Breast epithelium (tissue), 4 donors: ENCODE results near the gene HGS. TPM values are rescaled to one million over a fixed set of nuclear protein-coding genes. Genes with fewer than 3 reads are reported as not detected.

Experiments used
- DNase-seq, 2 donors: peaks; one replicate each; pipeline ENCODE4 v3.0.0-alpha.2; 2019; ENCODE audit warnings: low spot score in 2 of 2
- H3K27ac ChIP-seq, 2 donors: fragments of 200-600 bp; sonication (generic) in 1 of 2; one replicate each; pipeline ENCODE4 v1.5.1; 2016 to 2019; ENCODE audit warnings: mild to moderate bottlenecking in 1 of 2
- H3K27me3 ChIP-seq, 2 donors: fragments of 200-600 bp; sonication (generic) in 1 of 2; one replicate each; pipeline versions ENCODE4 v1.5.1 to v1.6.0; 2017 to 2019; ENCODE audit warnings: control low read depth in 1 of 2, mild to moderate bottlenecking in 1 of 2
- H3K36me3 ChIP-seq: fragments of 200-600 bp; one replicate; pipeline ENCODE4 v1.5.1; 2019
- H3K4me1 ChIP-seq, 2 donors: fragments of 200-600 bp; sonication (generic); one replicate each; pipeline ENCODE4 v1.5.1; 2016 to 2019; ENCODE audit warnings: control low read depth in 1 of 2
- H3K4me3 ChIP-seq, 3 donors: fragments of 200-600 bp; sonication (generic); 1 replicate in 2 of 3; 2 replicates in 1 of 3; pipeline ENCODE4 v1.5.1; 2016 to 2019; ENCODE audit warnings: mild to moderate bottlenecking in 3 of 3, moderate library complexity in 2 of 3
- H3K9me3 ChIP-seq, 2 donors: fragments of 200-600 bp; sonication (generic) in 1 of 2; one replicate each; pipeline ENCODE4 v1.5.1; 2016 to 2019; ENCODE audit warnings: control low read depth in 1 of 2
- CTCF ChIP-seq, 3 donors: fragments of 450-650 bp; IDR thresholded peaks; one replicate each; pipeline ENCODE4 v1.5.1; 2016 to 2017; ENCODE audit warnings: antibody characterized with exemption in 3 of 3, mild to moderate bottlenecking in 3 of 3, moderate library complexity in 3 of 3
- POLR2A ChIP-seq: fragments of 450-650 bp; IDR thresholded peaks from one replicate; pipeline ENCODE4 v1.6.1; 2016; ENCODE audit warnings: antibody characterized with exemption, mild to moderate bottlenecking, moderate library complexity
- POLR2AphosphoS5 ChIP-seq, 3 donors: sonication (generic); formaldehyde crosslinking; IDR thresholded peaks; one replicate each; pipeline ENCODE4 v1.6.1; 2017; ENCODE audit warnings: antibody characterized with exemption in 3 of 3
- intact Hi-C: fragments of 100-400 bp; cut with DNase I; formaldehyde crosslinking; loops from one replicate; pipeline ENCODE4 v1.15.1; 2023; ENCODE audit warnings: low total_unique reads
- total RNA-seq, 3 donors: library from RNA; depleted of rRNA; stranded (reverse); fragments of >200 nt; gene quantifications; one replicate each; pipeline ENCODE4 v1.1.0, GENCODE V29; 2016

Gene HGS
- total RNA-seq, 3 donors from 2014 or later = 61.0 to 75.0 (median 64.6) TPM

GRCh38 chr17:81646869-81647600 lies 36.8 kb upstream of the HGS start:
- peaks cover 0 to 6% of the 10 kb centered on the region in 2 donors for H3K9me3 ChIP-seq
- no peak for TF ChIP-seq CTCF (IDR thresholded peaks at IDR 0.05)
- no peak for TF ChIP-seq POLR2AphosphoS5 (IDR thresholded peaks at IDR 0.05)
- no peak for TF ChIP-seq POLR2A
- no peak for DNase-seq
- H3K27ac ChIP-seq = no peak overlapping the region
- H3K36me3 ChIP-seq = no peaks in the 10 kb centered on the region
- no peaks in the 10 kb centered on the region for H3K4me1 ChIP-seq
- intact Hi-C loops = no loop called here
- no peak overlapping the region for H3K4me3 ChIP-seq
- H3K27me3 ChIP-seq = peaks cover 3 to 43% of the 10 kb centered on the region in 2 donors

GRCh38 chr17:81647640-81648012 lies 36.2 kb upstream of the HGS start:
- intact Hi-C loops = no loop called here
- no peak overlapping the region for H3K4me3 ChIP-seq
- H3K4me1 ChIP-seq = no peaks in the 10 kb centered on the region
- no peaks in the 10 kb centered on the region for H3K36me3 ChIP-seq
- H3K27ac ChIP-seq = no peak overlapping the region
- TF ChIP-seq CTCF (IDR thresholded peaks at IDR 0.05) (no peak), POLR2AphosphoS5 (IDR thresholded peaks at IDR 0.05) (no peak), POLR2A (no peak)
- no peak for DNase-seq
- peaks cover 3 to 44% of the 10 kb centered on the region in 2 donors for H3K27me3 ChIP-seq
- peaks cover 0 to 6% of the 10 kb centered on the region in 2 donors for H3K9me3 ChIP-seq

- DNase-seq = no peak
- no peak overlapping the region for H3K27ac ChIP-seq
- peaks cover 0 to 6% of the 10 kb centered on the region in 2 donors for H3K9me3 ChIP-seq
- H3K27me3 ChIP-seq = peaks cover 3 to 48% of the 10 kb centered on the region in 2 donors
- intact Hi-C loops = no loop called here
- no peaks in the 10 kb centered on the region for H3K4me1 ChIP-seq
- H3K36me3 ChIP-seq = no peaks in the 10 kb centered on the region
- TF ChIP-seq CTCF (IDR thresholded peaks at IDR 0.05) (no peak), POLR2AphosphoS5 (IDR thresholded peaks at IDR 0.05) (no peak), POLR2A (no peak)
- H3K4me3 ChIP-seq = no peak overlapping the region
These were observed 35.7 kb upstream of the HGS start for GRCh38 chr17:81648013-81648706.

- Histone ChIP-seq H3K4me1 (no peaks in the 10 kb centered on the region), H3K27me3 (peaks cover 3 to 53% of the 10 kb centered on the region in 2 donors), H3K36me3 (no peaks in the 10 kb centered on the region), H3K9me3 (peaks cover 0 to 6% of the 10 kb centered on the region in 2 donors), H3K27ac (no peak overlapping the region), H3K4me3 (no peak overlapping the region)
- no peak for TF ChIP-seq POLR2A
- no peak for TF ChIP-seq POLR2AphosphoS5 (IDR thresholded peaks at IDR 0.05)
- no peak for TF ChIP-seq CTCF (IDR thresholded peaks at IDR 0.05)
- no peak for DNase-seq
- intact Hi-C loops = no loop called here
These were observed 35.1 kb upstream of the HGS start for GRCh38 chr17:81648707-81649085.

GRCh38 chr17:81650951-81651350 lies 32.9 kb upstream of the HGS start:
- peaks cover 0 to 6% of the 10 kb centered on the region in 2 donors for H3K9me3 ChIP-seq
- intact Hi-C loops = no loop called here
- TF ChIP-seq POLR2AphosphoS5 (IDR thresholded peaks at IDR 0.05) (no peak), CTCF (IDR thresholded peaks at IDR 0.05) (no peak), POLR2A (no peak)
- H3K4me1 ChIP-seq = no peaks in the 10 kb centered on the region
- no peaks in the 10 kb centered on the region for H3K36me3 ChIP-seq
- DNase-seq = no peak
- H3K27ac ChIP-seq = no peak overlapping the region
- H3K27me3 ChIP-seq = peaks cover 3 to 58% of the 10 kb centered on the region in 2 donors
- H3K4me3 ChIP-seq = no peak overlapping the region
